Activated T-cell treated with anti-CD3 and anti-CD28 coated beads, Interleukin-2, amount 50 U/mL, for 72 hours (primary cell): ENCODE data around the gene GMDS. TPM values are rescaled to one million over a fixed set of nuclear protein-coding genes. Genes with fewer than 3 reads are reported as not detected.

ENCODE experiments used
- ATAC-seq, 2 donors: fragments of 150-1000 bp; cut with Tn5 transposase; replicated peaks in 1 of 2; 2 replicates each; pipeline ENCODE4 v1.10.0; 2021; ENCODE audit warnings: moderate library complexity in 2 of 2, mild to moderate bottlenecking in 1 of 2
- DNase-seq, 2 donors: peaks; one replicate each; pipeline ENCODE4 v3.0.0; 2021 to 2022; ENCODE audit warnings: mixed read lengths in 1 of 2
- H3K27ac Mint-ChIP-seq: one replicate; pipeline ENCODE4 v1.8.0; 2022; ENCODE audit warnings: mild to moderate bottlenecking, moderate library complexity, mixed read lengths
- H3K27me3 Mint-ChIP-seq: one replicate; pipeline ENCODE4 v1.8.0; 2022; ENCODE audit warnings: low read depth, mixed read lengths
- H3K36me3 Mint-ChIP-seq, 2 donors: one replicate each; pipeline ENCODE4 v1.8.0; 2022; ENCODE audit warnings: mixed read lengths in 2 of 2, mild to moderate bottlenecking in 1 of 2; ENCODE audit not compliant: insufficient read depth in 2 of 2
- H3K4me1 Mint-ChIP-seq: one replicate; pipeline ENCODE4 v1.8.0; 2022; ENCODE audit warnings: low read depth, mixed read lengths
- H3K4me3 Mint-ChIP-seq, 2 donors: one replicate each; pipeline ENCODE4 v1.8.0; 2022; ENCODE audit warnings: mild to moderate bottlenecking in 2 of 2, mixed read lengths in 2 of 2, moderate library complexity in 2 of 2
- H3K9me3 Mint-ChIP-seq, 2 donors: one replicate each; pipeline ENCODE4 v1.8.0; 2022; ENCODE audit warnings: mixed read lengths in 2 of 2
- total RNA-seq, 2 donors: library from RNA; stranded (reverse); gene quantifications; one replicate each; pipeline ENCODE4 v1.2.3, GENCODE V29; 2022

The GMDS gene
- total RNA-seq, 2 donors from 2014 or later = 23.8 to 33.0 TPM

DNA sequence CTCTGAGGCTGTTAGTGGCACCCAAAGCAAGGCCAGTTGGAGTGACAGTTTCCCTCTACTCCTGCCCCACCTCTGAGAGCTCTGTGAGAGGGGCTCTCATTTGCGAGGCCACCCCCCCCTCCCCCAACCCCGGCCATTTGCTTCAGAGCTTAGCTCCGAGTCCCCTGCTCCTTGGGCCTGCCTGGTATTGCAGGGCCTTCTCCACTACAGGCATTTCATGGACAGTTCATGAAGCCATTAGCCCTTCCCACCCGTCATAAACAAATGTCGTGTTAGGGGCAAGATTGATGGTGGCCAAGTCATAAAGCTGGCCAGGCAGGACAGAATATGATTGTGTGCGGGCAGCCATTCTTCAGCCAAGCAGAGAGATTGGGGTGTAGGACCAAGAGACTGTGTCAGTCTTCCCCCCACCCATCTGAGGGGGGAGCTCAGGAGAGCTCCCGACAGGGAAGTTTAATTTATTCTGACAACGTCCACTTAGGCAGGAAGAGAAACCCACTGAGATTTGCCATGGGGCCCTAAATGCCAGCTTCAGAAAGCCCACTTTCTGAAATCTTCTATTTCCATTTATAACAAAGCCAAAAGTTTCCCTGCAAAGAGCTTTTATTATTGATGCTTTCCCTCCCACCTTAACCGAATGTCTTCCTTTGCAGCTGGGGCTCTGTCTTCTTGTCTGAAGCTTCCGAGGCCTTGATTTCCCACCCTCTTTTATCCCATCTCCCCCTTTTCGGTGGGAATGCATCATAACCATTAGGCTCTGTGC, 628.5 kb downstream of the GMDS start:
- peaks cover 0 to 2% of the 10 kb centered on the region in 2 donors for H3K36me3 Mint-ChIP-seq
- no peak overlapping the region for H3K4me3 Mint-ChIP-seq
- peaks cover 16% of the 10 kb centered on the region for H3K4me1 Mint-ChIP-seq
- DNase-seq (no peak), ATAC-seq (no peak)
- peaks cover 56% of the 10 kb centered on the region for H3K27me3 Mint-ChIP-seq
- H3K9me3 Mint-ChIP-seq = no peaks in the 10 kb centered on the region
- no peak overlapping the region for H3K27ac Mint-ChIP-seq

DNA sequence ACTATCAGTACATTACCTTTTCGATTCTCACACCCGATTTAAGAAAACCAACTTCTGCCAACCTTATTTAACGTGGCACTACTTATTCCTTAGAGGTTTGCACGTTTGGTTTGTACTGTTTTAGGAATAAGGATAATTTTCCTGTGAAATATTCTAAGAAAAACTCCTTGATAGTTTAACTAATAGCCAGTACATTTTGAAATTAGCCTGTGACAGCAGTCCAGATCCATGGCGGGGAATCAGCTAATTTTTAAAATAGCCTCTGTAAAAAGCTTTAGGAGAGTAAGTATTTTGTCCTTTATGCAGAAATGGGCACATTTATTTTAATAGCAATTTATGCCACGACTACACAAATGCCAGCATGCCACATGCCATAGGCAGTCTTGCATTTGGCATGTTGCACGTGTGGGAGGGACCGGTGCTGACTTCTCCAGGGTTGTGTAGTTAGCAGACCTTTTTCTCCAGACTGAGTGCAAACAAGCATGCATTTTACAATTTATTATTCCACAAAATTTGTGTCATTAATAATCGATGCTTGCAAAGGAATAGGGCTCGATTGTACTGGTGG, 629.5 kb downstream of the GMDS start:
- ATAC-seq = no peak
- Mint-ChIP-seq H3K4me3 (no peak overlapping the region), H3K9me3 (no peaks in the 10 kb centered on the region), H3K27ac (no peak overlapping the region), H3K27me3 (peaks cover 58% of the 10 kb centered on the region), H3K36me3 (peaks cover 0 to 3% of the 10 kb centered on the region in 2 donors), H3K4me1 (peaks cover 17% of the 10 kb centered on the region)
- DNase-seq = no peak

DNA sequence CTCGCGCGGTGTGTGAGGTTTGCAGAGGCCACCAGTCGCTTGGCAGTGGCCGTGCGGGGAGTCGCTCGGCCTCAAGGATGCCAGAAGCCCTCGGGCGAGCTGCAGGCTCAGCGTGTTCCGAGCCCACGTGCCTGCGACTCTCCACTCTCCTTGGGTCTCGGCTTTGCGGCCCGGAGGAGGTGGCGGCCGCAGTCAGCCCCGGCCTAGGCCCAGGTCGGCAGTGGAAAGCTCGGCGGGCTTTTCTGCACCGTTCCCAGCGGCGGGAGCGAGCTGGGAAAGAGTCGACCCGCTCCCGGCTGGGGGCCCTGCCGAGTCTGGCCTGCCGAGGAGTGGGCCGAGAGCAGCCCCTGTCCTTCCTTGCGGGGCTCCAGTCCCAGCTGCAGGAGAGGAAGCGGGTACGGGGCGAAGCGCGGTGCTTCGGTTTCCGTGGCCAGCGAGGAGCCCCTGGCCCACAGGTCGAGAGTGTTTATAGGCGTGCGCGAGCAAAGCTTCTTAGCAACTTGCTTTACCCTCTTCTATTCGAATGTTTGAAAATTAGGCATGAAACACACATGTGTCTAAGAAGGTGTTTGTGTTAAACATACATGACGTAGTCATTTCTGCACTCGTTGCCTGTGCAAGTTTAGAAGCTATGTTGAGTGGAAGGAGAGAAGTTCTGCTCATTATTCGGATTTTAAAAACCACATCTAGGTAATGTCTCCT, 630.1 kb downstream of the GMDS start:
- peaks cover 17% of the 10 kb centered on the region for H3K4me1 Mint-ChIP-seq
- ATAC-seq = no peak
- H3K27me3 Mint-ChIP-seq = peaks cover 58% of the 10 kb centered on the region

DNA sequence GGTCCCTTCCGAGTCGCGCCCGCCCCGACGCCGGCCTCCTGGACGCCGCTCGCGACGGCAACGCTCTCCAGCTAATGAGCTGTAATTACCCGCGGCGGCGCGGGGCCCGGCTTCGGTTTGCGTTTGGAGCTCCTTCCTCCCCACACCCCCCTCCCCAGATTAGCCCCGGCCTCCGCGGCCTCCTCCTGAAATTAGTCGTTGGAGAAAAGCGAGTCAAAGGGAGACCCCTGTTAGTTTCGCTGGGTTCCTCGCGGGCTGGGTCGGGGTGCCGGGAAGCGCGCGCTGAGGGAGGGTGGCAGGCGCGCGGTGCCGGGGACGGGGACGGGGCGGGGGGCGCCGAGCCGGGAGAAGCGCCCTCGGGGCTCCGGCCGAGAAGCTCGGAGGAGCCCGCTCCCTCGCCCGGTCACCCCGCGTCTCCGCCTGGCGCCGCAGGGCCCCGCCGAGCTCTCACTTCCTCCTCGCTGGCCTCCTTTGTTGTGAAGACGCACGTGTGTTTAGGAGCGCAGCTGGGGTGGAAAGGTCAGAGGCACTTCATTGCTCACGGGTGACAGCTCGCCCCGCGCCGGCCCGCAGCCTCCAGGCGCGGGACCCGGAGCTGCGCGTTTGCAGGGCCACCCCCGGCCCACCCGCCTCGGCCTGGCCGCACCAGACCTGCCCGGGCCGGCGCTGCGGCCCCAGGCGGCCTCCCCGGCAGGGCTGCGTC, 630.8 kb downstream of the GMDS start:
- ATAC-seq = no peak

More for the DNA sequence above, 630.1 kb downstream of the GMDS start:
- H3K9me3 Mint-ChIP-seq = no peaks in the 10 kb centered on the region
- H3K4me3 Mint-ChIP-seq = no peak overlapping the region
- no peak overlapping the region for H3K27ac Mint-ChIP-seq
- no peak for DNase-seq
- peaks cover 0 to 6% of the 10 kb centered on the region in 2 donors for H3K36me3 Mint-ChIP-seq

DNA sequence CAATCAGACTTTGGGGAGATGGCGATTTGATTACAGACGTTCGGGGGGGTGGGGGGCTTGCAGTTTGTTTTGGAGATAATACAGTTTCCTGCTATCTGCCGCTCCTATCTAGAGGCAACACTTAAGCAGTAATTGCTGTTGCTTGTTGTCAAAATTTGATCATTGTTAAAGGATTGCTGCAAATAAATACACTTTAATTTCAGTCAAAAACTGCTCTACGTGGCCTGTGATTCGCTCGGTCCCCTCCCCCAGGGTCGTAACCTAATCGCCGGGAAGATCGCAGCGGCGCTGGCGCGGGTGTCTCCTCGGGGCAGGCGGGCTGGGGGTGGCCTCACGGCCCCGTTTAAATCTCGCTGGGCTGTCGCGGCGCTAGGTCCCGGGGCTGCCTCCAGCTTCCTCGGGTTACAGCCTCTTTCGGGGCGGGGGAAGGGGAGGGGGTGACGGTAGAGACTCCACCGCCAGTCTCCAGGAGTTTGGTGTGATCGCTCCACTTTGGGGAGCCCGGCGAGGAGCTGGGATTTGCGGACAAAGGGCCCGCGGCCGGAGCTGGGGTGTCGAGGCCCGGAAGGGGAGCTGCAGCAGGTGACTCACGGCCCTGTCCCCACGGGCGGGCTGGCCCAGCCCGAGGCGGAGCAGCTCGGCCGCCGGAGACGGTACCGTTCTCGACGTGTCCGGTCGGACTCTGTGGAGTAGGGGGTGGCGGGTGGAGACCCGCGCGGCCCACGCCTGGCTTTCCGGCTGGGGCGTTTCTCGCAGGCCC, 631.5 kb downstream of the GMDS start:
- ATAC-seq (no peak), DNase-seq (peak in 1 of 2 donors; percentile 30)
- Mint-ChIP-seq H3K4me3 (peak overlapping the region; percentile 12 to 43), H3K4me1 (peaks cover 17% of the 10 kb centered on the region), H3K27me3 (peaks cover 55% of the 10 kb centered on the region), H3K27ac (no peak overlapping the region), H3K9me3 (no peaks in the 10 kb centered on the region), H3K36me3 (peaks cover 0 to 6% of the 10 kb centered on the region in 2 donors)

More for the DNA sequence above, 630.8 kb downstream of the GMDS start:
- DNase-seq = peak in 1 of 2 donors; percentile 29
- Mint-ChIP-seq H3K27ac (no peak overlapping the region), H3K27me3 (peaks cover 58% of the 10 kb centered on the region), H3K9me3 (no peaks in the 10 kb centered on the region), H3K4me1 (peaks cover 17% of the 10 kb centered on the region), H3K36me3 (peaks cover 0 to 6% of the 10 kb centered on the region in 2 donors), H3K4me3 (peak overlapping the region; percentile 12 to 17)

DNA sequence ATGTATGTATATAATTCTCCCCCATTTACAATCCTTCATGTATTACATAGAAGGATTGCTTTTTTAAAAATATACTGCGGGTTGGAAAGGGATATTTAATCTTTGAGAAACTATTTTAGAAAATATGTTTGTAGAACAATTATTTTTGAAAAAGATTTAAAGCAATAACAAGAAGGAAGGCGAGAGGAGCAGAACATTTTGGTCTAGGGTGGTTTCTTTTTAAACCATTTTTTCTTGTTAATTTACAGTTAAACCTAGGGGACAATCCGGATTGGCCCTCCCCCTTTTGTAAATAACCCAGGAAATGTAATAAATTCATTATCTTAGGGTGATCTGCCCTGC, 632.1 kb downstream of the GMDS start:
- Mint-ChIP-seq H3K36me3 (peaks cover 3 to 6% of the 10 kb centered on the region in 2 donors), H3K27ac (peak overlapping the region; percentile 46), H3K9me3 (no peaks in the 10 kb centered on the region), H3K4me3 (peak overlapping the region; percentile 10 to 43), H3K4me1 (peaks cover 22% of the 10 kb centered on the region), H3K27me3 (peaks cover 55% of the 10 kb centered on the region)
- no peak for DNase-seq
- no peak for ATAC-seq

DNA sequence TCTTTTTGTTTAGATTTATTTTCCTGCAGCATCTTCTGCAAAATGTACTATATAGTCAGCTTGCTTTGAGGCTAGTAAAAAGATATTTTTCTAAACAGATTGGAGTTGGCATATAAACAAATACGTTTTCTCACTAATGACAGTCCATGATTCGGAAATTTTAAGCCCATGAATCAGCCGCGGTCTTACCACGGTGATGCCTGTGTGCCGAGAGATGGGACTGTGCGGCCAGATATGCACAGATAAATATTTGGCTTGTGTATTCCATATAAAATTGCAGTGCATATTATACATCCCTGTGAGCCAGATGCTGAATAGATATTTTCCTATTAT, 632.5 kb downstream of the GMDS start:
- Mint-ChIP-seq H3K9me3 (no peaks in the 10 kb centered on the region), H3K4me1 (peaks cover 25% of the 10 kb centered on the region), H3K36me3 (peaks cover 3 to 6% of the 10 kb centered on the region in 2 donors), H3K4me3 (peak overlapping the region in 1 of 2 donors; percentile 89), H3K27ac (peak overlapping the region; percentile 46), H3K27me3 (peaks cover 55% of the 10 kb centered on the region)
- ATAC-seq = no peak
- DNase-seq = no peak

DNA sequence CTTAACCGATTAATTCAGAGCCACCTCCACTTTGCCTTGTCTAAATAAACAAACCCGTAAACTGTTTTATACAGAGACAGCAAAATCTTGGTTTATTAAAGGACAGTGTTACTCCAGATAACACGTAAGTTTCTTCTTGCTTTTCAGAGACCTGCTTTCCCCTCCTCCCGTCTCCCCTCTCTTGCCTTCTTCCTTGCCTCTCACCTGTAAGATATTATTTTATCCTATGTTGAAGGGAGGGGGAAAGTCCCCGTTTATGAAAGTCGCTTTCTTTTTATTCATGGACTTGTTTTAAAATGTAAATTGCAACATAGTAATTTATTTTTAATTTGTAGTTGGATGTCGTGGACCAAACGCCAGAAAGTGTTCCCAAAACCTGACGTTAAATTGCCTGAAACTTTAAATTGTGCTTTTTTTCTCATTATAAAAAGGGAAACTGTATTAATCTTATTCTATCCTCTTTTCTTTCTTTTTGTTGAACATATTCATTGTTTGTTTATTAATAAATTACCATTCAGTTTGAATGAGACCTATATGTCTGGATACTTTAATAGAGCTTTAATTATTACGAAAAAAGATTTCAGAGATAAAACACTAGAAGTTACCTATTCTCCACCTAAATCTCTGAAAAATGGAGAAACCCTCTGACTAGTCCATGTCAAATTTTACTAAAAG, 633.0 kb downstream of the GMDS start:
- ATAC-seq (no peak), DNase-seq (no peak)
- Mint-ChIP-seq H3K4me1 (peaks cover 30% of the 10 kb centered on the region), H3K9me3 (no peaks in the 10 kb centered on the region), H3K4me3 (peak overlapping the region; percentile 84 to 89), H3K36me3 (peaks cover 3 to 6% of the 10 kb centered on the region in 2 donors), H3K27ac (peak overlapping the region; percentile 73), H3K27me3 (peaks cover 55% of the 10 kb centered on the region)

DNA sequence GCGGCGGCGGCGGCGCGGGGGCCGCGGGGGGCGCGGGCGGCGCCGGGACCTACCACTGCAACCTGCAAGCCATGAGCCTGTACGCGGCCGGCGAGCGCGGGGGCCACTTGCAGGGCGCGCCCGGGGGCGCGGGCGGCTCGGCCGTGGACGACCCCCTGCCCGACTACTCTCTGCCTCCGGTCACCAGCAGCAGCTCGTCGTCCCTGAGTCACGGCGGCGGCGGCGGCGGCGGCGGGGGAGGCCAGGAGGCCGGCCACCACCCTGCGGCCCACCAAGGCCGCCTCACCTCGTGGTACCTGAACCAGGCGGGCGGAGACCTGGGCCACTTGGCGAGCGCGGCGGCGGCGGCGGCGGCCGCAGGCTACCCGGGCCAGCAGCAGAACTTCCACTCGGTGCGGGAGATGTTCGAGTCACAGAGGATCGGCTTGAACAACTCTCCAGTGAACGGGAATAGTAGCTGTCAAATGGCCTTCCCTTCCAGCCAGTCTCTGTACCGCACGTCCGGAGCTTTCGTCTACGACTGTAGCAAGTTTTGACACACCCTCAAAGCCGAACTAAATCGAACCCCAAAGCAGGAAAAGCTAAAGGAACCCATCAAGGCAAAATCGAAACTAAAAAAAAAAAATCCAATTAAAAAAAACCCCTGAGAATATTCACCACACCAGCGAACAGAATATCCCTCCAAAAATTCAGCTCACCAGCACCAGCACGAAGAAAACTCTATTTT, 633.7 kb downstream of the GMDS start:
- peaks cover 37% of the 10 kb centered on the region for H3K4me1 Mint-ChIP-seq
- peaks cover 3 to 6% of the 10 kb centered on the region in 2 donors for H3K36me3 Mint-ChIP-seq
- no peak for DNase-seq
- peaks cover 55% of the 10 kb centered on the region for H3K27me3 Mint-ChIP-seq
- H3K9me3 Mint-ChIP-seq = no peaks in the 10 kb centered on the region
- H3K4me3 Mint-ChIP-seq = peak overlapping the region; percentile 84 to 89
- H3K27ac Mint-ChIP-seq = peak overlapping the region; percentile 13
- ATAC-seq = no peak

DNA sequence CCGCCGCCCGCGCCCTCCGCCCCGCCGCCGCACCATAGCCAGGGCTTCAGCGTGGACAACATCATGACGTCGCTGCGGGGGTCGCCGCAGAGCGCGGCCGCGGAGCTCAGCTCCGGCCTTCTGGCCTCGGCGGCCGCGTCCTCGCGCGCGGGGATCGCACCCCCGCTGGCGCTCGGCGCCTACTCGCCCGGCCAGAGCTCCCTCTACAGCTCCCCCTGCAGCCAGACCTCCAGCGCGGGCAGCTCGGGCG, 634.2 kb downstream of the GMDS start:
- ATAC-seq = peak in 1 of 2 donors; percentile 19
- Mint-ChIP-seq H3K36me3 (peaks cover 3 to 6% of the 10 kb centered on the region in 2 donors), H3K27me3 (peaks cover 55% of the 10 kb centered on the region), H3K4me3 (no peak overlapping the region), H3K27ac (no peak overlapping the region), H3K9me3 (no peaks in the 10 kb centered on the region), H3K4me1 (peaks cover 42% of the 10 kb centered on the region)
- DNase-seq = peak in 1 of 2 donors; percentile 36

DNA sequence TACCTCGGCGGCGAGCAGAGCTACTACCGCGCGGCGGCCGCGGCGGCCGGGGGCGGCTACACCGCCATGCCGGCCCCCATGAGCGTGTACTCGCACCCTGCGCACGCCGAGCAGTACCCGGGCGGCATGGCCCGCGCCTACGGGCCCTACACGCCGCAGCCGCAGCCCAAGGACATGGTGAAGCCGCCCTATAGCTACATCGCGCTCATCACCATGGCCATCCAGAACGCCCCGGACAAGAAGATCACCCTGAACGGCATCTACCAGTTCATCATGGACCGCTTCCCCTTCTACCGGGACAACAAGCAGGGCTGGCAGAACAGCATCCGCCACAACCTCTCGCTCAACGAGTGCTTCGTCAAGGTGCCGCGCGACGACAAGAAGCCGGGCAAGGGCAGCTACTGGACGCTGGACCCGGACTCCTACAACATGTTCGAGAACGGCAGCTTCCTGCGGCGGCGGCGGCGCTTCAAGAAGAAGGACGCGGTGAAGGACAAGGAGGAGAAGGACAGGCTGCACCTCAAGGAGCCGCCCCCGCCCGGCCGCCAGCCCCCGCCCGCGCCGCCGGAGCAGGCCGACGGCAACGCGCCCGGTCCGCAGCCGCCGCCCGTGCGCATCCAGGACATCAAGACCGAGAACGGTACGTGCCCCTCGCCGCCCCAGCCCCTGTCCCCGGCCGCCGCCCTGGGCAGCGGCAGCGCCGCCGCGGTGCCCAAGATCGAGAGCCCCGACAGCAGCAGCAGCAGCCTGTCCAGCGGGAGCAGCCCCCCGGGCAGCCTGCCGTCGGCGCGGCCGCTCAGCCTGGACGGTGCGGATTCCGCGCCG, 634.7 kb downstream of the GMDS start:
- ATAC-seq (peak; percentile 24 to 27), DNase-seq (peak in 1 of 2 donors; percentile 35)
- no peak overlapping the region for H3K27ac Mint-ChIP-seq
- peak overlapping the region; percentile 83 to 86 for H3K4me3 Mint-ChIP-seq
- peaks cover 3 to 6% of the 10 kb centered on the region in 2 donors for H3K36me3 Mint-ChIP-seq
- peaks cover 47% of the 10 kb centered on the region for H3K4me1 Mint-ChIP-seq
- no peaks in the 10 kb centered on the region for H3K9me3 Mint-ChIP-seq
- H3K27me3 Mint-ChIP-seq = peaks cover 55% of the 10 kb centered on the region
